Ishikawa (cell line): ENCODE measurements around the gene GPLD1.

Experiments
- CEBPB ChIP-seq: IDR thresholded peaks from 2 replicates; pipeline ENCODE4 v1.6.1; 2012
- CREB1 ChIP-seq: IDR thresholded peaks from 2 replicates; pipeline ENCODE4 v1.6.1; 2012; ENCODE audit warnings: low read depth
- EGR1 ChIP-seq: IDR thresholded peaks from 2 replicates; pipeline ENCODE4 v1.6.1; 2012
- EP300 ChIP-seq: IDR thresholded peaks from 2 replicates; pipeline ENCODE4 v1.6.1; 2012; ENCODE audit warnings: borderline replicate concordance
- FOXM1 ChIP-seq: IDR thresholded peaks from 2 replicates; pipeline ENCODE4 v1.6.1; 2012; ENCODE audit warnings: low read depth, borderline replicate concordance
- NFIC ChIP-seq: IDR thresholded peaks from 2 replicates; pipeline ENCODE4 v1.6.1; 2012
- RAD21 ChIP-seq: IDR thresholded peaks from 2 replicates; pipeline ENCODE4 v1.6.1; 2012; ENCODE audit warnings: low read depth
- TAF1 ChIP-seq: IDR thresholded peaks from 2 replicates; pipeline ENCODE4 v1.6.1; 2012; ENCODE audit warnings: low read depth, mild to moderate bottlenecking
- TCF12 ChIP-seq: IDR thresholded peaks from 2 replicates; pipeline ENCODE4 v1.6.1; 2012; ENCODE audit warnings: low read depth
- TEAD4 ChIP-seq: IDR thresholded peaks from 2 replicates; pipeline ENCODE4 v1.6.1; 2012
- YY1 ChIP-seq: IDR thresholded peaks from 2 replicates; pipeline ENCODE4 v1.6.1; 2012; ENCODE audit warnings: low read depth
- ZBTB7A ChIP-seq: IDR thresholded peaks from 2 replicates; pipeline ENCODE4 v1.6.1; 2012; ENCODE audit warnings: low read depth
- TF ChIP-seq, protein P1 (sequence below): IDR thresholded peaks from 2 replicates; pipeline ENCODE4 v1.6.1; 2012
- TF ChIP-seq, protein P2 (sequence below): IDR thresholded peaks from 2 replicates; pipeline ENCODE4 v1.6.1; 2012
- TF ChIP-seq, protein P3 (sequence below): IDR thresholded peaks from 2 replicates; pipeline ENCODE4 v1.6.1; 2012; ENCODE audit warnings: low read depth, mild to moderate bottlenecking

The GPLD1 gene

DNA sequence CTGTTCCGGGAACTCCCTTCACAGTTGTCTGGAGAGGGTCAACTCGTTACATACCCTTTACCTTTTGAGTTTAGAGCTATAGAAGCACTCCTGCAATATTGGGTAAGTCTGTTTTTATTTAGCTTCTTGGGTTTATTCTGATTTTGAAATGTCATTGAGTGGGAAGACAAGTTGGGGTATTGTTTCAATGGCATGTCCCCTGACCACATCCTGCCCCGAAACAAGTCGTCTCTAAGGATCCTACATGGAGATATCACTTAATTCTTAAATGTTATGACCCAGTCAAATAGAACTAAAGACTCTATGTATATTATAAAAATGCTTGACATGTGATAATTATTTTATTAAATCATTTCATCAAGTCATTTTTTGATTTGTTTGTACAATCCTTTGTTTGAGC, 77.1 kb downstream of the GPLD1 start:
- TF ChIP-seq CEBPB = no peak
- no peak for TF ChIP-seq TCF12
- TF ChIP-seq YY1 = no peak
- no peak for TF ChIP-seq TEAD4
- TF ChIP-seq, protein P1, sequence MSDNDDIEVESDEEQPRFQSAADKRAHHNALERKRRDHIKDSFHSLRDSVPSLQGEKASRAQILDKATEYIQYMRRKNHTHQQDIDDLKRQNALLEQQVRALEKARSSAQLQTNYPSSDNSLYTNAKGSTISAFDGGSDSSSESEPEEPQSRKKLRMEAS = no peak
- no peak for TF ChIP-seq NFIC
- TF ChIP-seq EP300 = no peak
- TF ChIP-seq, protein P2, sequence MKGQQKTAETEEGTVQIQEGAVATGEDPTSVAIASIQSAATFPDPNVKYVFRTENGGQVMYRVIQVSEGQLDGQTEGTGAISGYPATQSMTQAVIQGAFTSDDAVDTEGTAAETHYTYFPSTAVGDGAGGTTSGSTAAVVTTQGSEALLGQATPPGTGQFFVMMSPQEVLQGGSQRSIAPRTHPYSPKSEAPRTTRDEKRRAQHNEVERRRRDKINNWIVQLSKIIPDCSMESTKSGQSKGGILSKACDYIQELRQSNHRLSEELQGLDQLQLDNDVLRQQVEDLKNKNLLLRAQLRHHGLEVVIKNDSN = no peak

DNA sequence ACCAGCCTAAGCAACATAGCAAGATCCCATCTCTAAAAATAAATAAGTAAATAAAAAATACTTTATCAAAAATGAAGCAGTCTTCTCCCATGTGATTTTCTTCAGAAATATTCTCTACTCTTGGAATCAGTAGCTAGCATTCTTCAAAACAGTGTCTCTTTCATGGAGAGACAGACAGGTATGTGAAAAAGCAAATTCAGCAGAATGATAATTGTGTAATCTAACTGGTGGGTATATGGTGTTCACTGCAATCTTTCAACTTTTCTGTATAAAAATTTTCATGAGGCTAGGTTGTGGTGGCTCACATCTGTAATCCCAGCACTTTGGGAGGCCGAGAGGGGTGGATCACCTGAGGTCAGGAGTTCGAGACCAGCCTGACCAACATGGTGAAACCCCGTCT, 78.8 kb downstream of the GPLD1 start:
- TF ChIP-seq CREB1 = no peak
- TF ChIP-seq EP300 = no peak
- TF ChIP-seq EGR1 = no peak
- no peak for TF ChIP-seq TAF1
- TF ChIP-seq, protein P1 = no peak
- no peak for TF ChIP-seq TCF12
- TF ChIP-seq RAD21 = no peak
- no peak for TF ChIP-seq FOXM1
- no peak for TF ChIP-seq NFIC
- TF ChIP-seq, protein P3, sequence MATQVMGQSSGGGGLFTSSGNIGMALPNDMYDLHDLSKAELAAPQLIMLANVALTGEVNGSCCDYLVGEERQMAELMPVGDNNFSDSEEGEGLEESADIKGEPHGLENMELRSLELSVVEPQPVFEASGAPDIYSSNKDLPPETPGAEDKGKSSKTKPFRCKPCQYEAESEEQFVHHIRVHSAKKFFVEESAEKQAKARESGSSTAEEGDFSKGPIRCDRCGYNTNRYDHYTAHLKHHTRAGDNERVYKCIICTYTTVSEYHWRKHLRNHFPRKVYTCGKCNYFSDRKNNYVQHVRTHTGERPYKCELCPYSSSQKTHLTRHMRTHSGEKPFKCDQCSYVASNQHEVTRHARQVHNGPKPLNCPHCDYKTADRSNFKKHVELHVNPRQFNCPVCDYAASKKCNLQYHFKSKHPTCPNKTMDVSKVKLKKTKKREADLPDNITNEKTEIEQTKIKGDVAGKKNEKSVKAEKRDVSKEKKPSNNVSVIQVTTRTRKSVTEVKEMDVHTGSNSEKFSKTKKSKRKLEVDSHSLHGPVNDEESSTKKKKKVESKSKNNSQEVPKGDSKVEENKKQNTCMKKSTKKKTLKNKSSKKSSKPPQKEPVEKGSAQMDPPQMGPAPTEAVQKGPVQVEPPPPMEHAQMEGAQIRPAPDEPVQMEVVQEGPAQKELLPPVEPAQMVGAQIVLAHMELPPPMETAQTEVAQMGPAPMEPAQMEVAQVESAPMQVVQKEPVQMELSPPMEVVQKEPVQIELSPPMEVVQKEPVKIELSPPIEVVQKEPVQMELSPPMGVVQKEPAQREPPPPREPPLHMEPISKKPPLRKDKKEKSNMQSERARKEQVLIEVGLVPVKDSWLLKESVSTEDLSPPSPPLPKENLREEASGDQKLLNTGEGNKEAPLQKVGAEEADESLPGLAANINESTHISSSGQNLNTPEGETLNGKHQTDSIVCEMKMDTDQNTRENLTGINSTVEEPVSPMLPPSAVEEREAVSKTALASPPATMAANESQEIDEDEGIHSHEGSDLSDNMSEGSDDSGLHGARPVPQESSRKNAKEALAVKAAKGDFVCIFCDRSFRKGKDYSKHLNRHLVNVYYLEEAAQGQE = no peak
- TF ChIP-seq YY1 = no peak
- TF ChIP-seq, protein P2 = no peak

DNA sequence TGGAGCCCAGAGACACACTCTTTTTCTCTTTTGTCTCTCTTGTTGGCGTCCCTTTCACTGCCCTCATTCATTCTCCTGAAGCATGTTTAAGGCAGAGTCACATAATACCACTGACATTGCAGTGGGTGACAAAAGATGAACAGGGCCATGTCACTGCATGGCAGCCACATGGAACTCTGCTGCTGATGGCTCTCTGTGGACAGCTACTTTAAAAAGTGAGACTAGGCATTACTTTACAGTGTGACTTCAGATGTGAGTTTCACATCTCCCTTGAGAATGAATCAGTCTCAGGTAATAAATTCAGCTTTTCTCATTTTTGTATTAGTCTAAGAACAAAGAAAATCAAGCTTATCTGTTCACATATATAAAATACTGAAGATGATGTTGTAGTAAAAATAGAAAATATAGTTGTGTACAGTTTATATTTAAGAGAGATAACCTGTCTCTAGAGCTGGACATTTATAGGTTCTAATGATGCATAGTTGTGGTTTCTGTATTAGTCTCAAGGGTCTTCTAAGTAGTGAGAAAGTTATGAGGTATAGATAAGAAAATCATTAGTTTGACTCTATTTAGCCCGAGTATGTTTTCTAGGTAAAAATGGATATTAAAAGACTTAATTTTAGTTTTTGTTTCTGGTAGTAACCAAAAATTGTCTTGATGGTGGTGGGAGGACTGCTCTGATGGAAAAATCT, 80.5 kb downstream of the GPLD1 start:
- TF ChIP-seq CEBPB = no peak
- no peak for TF ChIP-seq YY1
- no peak for TF ChIP-seq TAF1
- TF ChIP-seq CREB1 = no peak
- TF ChIP-seq FOXM1 = no peak
- no peak for TF ChIP-seq EGR1
- no peak for TF ChIP-seq ZBTB7A
- TF ChIP-seq EP300 = no peak

DNA sequence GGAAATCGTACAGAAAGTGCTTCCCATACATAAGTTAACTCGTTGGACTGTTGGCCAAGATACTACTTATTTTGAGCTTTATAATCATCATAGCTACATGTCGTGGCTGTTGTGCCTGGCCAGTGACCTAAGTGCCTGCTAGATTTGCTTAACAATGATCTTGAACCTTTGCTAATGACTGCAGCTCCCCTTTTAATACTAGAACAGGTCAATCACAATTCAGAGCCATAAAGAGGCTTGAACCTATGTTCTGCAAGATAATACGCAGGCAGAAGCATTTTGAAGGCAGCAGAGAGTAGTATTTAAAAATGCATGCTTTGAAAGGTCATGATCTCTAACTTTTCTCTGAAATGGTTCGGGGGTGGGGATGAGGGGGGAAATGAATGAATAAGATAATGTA, 84.1 kb downstream of the GPLD1 start:
- TF ChIP-seq TEAD4 (no peak), YY1 (no peak), FOXM1 (no peak), EP300 (no peak), TAF1 (no peak), ZBTB7A (no peak)
- TF ChIP-seq, protein P3 = no peak

DNA sequence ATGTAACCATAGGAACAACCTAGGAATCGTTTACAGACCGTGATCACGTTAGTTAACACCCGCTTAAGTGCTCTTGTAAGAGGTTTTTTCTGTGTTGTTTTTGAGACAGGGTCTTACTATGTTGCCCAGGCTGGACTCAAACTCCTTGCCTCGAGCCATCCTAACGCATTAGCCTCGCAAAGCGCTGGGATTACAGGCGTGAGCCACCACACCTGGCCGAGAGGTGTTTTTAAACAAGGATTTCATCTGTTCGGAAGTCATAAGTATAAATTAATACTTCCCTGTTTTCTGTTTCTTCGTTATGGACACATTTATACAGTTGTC, 85.9 kb downstream of the GPLD1 start:
- TF ChIP-seq FOXM1 (no peak), YY1 (no peak), TCF12 (no peak), TEAD4 (no peak), CEBPB (no peak), RAD21 (no peak), CREB1 (no peak), NFIC (no peak), EP300 (no peak), TAF1 (no peak), ZBTB7A (no peak), EGR1 (no peak)
- TF ChIP-seq, protein P2 = no peak
- TF ChIP-seq, protein P3 = no peak
- TF ChIP-seq, protein P1 = no peak
